HFFc6 (cell line): ENCODE data around the gene TEX13A. TPM values are rescaled to one million over a fixed set of nuclear protein-coding genes. Genes with fewer than 3 reads are reported as not detected.

Experiments
- DNase-seq: peaks from one replicate; pipeline ENCODE4 v3.0.0-alpha.2; 2018
- H3K27ac Mint-ChIP-seq: 2 replicates; pipeline ENCODE4 v1.8.0; 2020; ENCODE audit warnings: mild to moderate bottlenecking, mixed read lengths
- H3K27me3 Mint-ChIP-seq: 2 replicates; pipeline ENCODE4 v1.8.0; 2021; ENCODE audit warnings: mild to moderate bottlenecking, moderate library complexity, mixed read lengths; ENCODE audit not compliant: insufficient read depth
- H3K36me3 Mint-ChIP-seq: 2 replicates; pipeline ENCODE4 v1.8.0; 2021; ENCODE audit warnings: low read depth, mixed read lengths
- H3K4me1 Mint-ChIP-seq: 2 replicates; pipeline ENCODE4 v1.8.0; 2020; ENCODE audit warnings: low read depth, mixed read lengths
- H3K4me3 Mint-ChIP-seq: 2 replicates; pipeline ENCODE4 v1.8.0; 2020; ENCODE audit warnings: mild to moderate bottlenecking, moderate library complexity, mixed read lengths
- H3K9me3 Mint-ChIP-seq: 2 replicates; pipeline ENCODE4 v1.8.0; 2020; ENCODE audit warnings: mild to moderate bottlenecking, mixed read lengths
- total RNA-seq, 6 experiments: library from RNA; stranded (reverse); fragmentation: NEBNext Ultra II Directional; extraction: Animal tissue kit (Norgen Biotek cat#: 25700); gene quantifications; 2 replicates in 1 of 6; 3 replicates in 5 of 6; pipeline ENCODE4 v1.2.3, GENCODE V29; 2021
- TF ChIP-seq, protein P1 (sequence below): fragments of 200-600 bp; sonication (generic); IDR thresholded peaks from 2 replicates; pipeline ENCODE4 v1.5.0; 2021; ENCODE audit warnings: antibody characterized with exemption, mild to moderate bottlenecking

The TEX13A gene
- total RNA-seq, 6 experiments from 2014 or later: not detected

DNA sequence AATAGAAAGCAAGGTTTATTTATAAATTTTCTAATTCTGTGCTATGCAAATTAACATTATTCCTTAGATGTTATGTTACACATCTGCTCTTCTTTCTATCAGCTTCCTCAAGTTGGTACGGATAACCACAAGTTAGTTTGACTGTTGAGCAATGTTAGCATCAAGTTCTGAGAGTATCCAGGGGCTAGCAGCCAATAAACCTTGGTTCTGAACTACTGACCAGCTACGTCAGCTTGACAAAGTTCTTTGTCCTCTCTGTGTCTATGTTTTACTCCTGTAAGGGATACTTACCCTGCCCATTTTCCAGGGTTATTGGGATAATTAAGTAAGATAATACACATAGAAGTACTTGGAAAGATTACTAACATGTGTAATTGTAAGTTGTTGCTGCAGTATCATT, 8.1 kb upstream of the TEX13A start:
- Mint-ChIP-seq H3K36me3 (no peaks in the 10 kb centered on the region), H3K4me3 (no peak overlapping the region), H3K9me3 (no peaks in the 10 kb centered on the region), H3K27me3 (no peaks in the 10 kb centered on the region), H3K27ac (no peak overlapping the region), H3K4me1 (no peaks in the 10 kb centered on the region)
- DNase-seq: no peak
- TF ChIP-seq, protein P1, sequence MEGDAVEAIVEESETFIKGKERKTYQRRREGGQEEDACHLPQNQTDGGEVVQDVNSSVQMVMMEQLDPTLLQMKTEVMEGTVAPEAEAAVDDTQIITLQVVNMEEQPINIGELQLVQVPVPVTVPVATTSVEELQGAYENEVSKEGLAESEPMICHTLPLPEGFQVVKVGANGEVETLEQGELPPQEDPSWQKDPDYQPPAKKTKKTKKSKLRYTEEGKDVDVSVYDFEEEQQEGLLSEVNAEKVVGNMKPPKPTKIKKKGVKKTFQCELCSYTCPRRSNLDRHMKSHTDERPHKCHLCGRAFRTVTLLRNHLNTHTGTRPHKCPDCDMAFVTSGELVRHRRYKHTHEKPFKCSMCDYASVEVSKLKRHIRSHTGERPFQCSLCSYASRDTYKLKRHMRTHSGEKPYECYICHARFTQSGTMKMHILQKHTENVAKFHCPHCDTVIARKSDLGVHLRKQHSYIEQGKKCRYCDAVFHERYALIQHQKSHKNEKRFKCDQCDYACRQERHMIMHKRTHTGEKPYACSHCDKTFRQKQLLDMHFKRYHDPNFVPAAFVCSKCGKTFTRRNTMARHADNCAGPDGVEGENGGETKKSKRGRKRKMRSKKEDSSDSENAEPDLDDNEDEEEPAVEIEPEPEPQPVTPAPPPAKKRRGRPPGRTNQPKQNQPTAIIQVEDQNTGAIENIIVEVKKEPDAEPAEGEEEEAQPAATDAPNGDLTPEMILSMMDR: no peak

DNA sequence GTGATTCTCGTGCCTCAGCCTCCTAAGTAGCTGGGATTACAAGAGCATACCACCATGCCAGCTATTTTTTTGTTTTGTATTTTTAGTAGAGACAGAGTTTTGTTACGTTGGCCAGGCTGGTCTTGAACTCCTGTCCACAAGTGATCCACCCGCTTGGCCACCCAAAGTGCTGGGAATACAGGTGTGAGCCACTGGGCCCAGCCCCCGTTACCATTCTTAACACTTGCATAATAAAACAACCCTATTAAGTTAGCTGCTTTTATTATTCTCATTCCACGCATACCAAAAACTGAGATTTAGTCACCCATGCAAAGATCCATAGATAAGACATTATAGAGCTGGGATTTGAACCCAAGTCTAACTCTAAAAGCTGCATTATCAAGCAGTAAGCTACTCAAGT, 6.0 kb upstream of the TEX13A start:
- H3K27me3 Mint-ChIP-seq: no peaks in the 10 kb centered on the region
- no peak overlapping the region for H3K4me3 Mint-ChIP-seq
- no peak for DNase-seq
- TF ChIP-seq, protein P1: no peak
- H3K27ac Mint-ChIP-seq: no peak overlapping the region
- no peaks in the 10 kb centered on the region for H3K4me1 Mint-ChIP-seq
- no peaks in the 10 kb centered on the region for H3K36me3 Mint-ChIP-seq
- H3K9me3 Mint-ChIP-seq: no peaks in the 10 kb centered on the region

DNA sequence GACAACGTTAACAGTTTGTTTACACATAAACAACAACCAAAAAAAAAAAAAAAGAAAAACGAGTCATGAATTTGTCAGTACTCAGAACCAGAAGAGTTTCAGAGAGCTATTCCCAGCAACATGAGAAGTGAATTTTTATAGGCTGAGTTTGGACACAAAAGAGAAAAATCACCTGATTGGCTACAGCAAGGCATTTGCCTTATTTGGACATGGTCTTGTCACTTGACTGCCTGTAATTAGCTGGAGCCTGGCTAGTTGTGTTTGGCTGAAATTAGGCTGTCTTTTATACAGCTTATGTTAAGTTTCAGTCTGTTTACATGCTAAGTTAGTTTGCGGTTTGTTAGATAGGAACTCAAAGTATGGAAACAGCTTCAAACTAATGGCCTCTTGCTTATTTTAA, 880 bp upstream of the TEX13A start:
- no peak overlapping the region for H3K4me3 Mint-ChIP-seq
- no peaks in the 10 kb centered on the region for H3K4me1 Mint-ChIP-seq
- H3K27me3 Mint-ChIP-seq: no peaks in the 10 kb centered on the region
- no peak overlapping the region for H3K27ac Mint-ChIP-seq
- DNase-seq: no peak
- TF ChIP-seq, protein P1: no peak
- H3K36me3 Mint-ChIP-seq: no peaks in the 10 kb centered on the region
- H3K9me3 Mint-ChIP-seq: no peaks in the 10 kb centered on the region

DNA sequence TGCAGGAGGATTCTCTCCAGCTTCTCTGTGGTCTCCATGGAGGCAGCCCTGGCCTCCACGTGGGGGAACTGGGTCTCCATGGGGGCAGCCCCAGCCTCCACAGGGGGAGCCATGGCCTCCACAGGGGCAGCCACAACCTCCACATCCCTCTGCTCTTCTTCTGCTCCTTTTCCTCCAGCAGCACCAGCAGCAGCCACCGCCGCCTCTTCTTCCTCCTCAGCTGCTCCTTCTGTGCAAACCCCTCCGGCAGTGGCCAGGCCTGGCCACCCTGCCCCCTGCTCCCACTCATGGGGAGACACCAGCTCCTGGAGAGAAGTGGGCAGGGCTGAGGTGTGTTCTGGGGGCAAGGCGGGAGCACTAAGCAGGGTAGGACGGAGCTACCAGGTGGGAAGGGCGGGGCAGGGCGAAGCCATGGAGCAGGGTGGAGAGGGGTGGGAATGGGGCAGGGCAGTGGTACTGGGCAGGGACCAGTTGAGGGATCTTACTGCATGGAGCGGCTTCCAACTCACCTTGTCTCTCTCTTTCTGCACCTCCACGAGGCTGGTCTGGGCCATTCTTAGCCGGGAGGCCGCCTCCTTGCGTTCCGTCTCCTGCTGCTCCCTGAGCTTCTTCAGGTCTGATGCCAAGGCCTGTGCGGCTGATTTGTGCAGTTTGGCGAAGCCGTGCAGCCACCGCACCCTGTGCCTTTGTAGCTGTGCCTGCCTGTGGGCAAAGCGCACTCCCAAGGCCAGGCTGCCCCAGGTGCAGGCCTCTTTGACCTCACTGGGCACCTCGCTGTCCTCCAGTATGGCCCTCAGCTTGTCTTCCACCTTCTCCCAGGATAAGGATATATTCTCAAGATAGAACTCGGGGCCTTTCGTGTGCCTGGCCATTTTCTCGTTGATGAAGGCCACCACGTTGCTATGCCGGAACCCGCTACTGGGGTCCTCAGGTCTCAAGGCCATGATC, 766 bp downstream of the TEX13A start:
- Mint-ChIP-seq H3K27ac (no peak overlapping the region), H3K27me3 (no peaks in the 10 kb centered on the region), H3K4me3 (no peak overlapping the region), H3K9me3 (no peaks in the 10 kb centered on the region; the same call in 1 of the 2 replicates), H3K4me1 (no peaks in the 10 kb centered on the region), H3K36me3 (no peaks in the 10 kb centered on the region)
- DNase-seq: no peak
- TF ChIP-seq, protein P1: no peak

DNA sequence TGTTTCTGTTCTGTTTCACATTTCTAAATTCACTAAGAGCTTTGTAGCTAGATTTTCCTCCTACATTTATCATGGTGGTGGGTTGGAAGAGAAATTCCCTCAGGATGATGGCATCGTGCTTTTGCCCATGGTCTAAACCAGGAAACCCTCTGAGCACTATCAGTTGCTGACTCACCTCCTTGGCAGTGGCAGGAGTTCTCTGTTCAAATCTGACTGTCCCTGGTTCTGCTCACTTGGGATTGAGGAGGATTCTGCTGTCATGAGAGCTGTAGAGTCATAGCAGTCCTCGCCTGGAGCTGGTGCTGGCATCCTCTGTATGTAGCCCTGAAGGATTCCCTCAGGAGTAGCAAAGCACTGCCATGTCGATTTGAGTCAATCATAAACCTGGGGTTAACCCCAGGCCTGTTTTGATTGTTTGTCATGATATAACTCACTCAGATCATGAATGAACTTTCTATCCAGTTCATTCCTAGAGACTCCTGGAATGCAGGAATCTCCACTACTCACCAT, 9.4 kb downstream of the TEX13A start:
- H3K4me3 Mint-ChIP-seq: no peak overlapping the region
- no peak for DNase-seq
- H3K9me3 Mint-ChIP-seq: peaks cover 4% of the 10 kb centered on the region; the same call in 1 of the 2 replicates
- no peak overlapping the region for H3K27ac Mint-ChIP-seq
- no peaks in the 10 kb centered on the region for H3K36me3 Mint-ChIP-seq
- no peaks in the 10 kb centered on the region for H3K4me1 Mint-ChIP-seq
- H3K27me3 Mint-ChIP-seq: peaks cover 6% of the 10 kb centered on the region; the same call in 1 of the 2 replicates
- TF ChIP-seq, protein P1: no peak
